HL-60 (cell line): ENCODE data around the gene MYO1B.

Experiments used
- DNase-seq, 2 experiments: peaks; one replicate each; pipeline ENCODE4 v3.0.0-alpha.2; 2010 to 2020; ENCODE audit warnings: low read depth in 1 of 2, low spot score in 1 of 2
- H3K27ac ChIP-seq: fragments of 250-450 bp; sonication (Bioruptor Pico); replicated peaks from 2 replicates; pipeline ENCODE4 v1.5.1; 2020; ENCODE audit warnings: mild to moderate bottlenecking, moderate library complexity
- H3K27me3 ChIP-seq: fragments of 250-450 bp; sonication (Bioruptor Pico); 2 replicates; pipeline ENCODE4 v1.5.1; 2021; ENCODE audit warnings: mild to moderate bottlenecking, moderate library complexity; ENCODE audit not compliant: insufficient read depth, poor library complexity, severe bottlenecking
- H3K4me3 ChIP-seq: replicated peaks from 2 replicates; pipeline ENCODE4 v1.5.1; 2011; ENCODE audit warnings: mild to moderate bottlenecking, control low read depth, low read length; ENCODE audit not compliant: insufficient read depth
- GABPA ChIP-seq: IDR thresholded peaks from 2 replicates; pipeline ENCODE4 v1.6.1; 2012; ENCODE audit warnings: low read depth
- POLR2AphosphoS5 ChIP-seq: IDR thresholded peaks from 2 replicates; pipeline ENCODE4 v1.6.1; 2012; ENCODE audit warnings: low read depth
- SPI1 ChIP-seq: IDR thresholded peaks from 2 replicates; pipeline ENCODE4 v1.6.1; 2012; ENCODE audit warnings: low read depth, mild to moderate bottlenecking, borderline replicate concordance
- TF ChIP-seq, protein P1 (sequence below): IDR thresholded peaks from 2 replicates; pipeline ENCODE4 v1.6.1; 2012; ENCODE audit warnings: low read depth; ENCODE audit not compliant: insufficient replicate concordance
- TF ChIP-seq, protein P2 (sequence below): IDR thresholded peaks from one replicate; pipeline ENCODE4 v1.5.1; 2011; ENCODE audit warnings: low read length, control low read depth, inconsistent platforms; ENCODE audit not compliant: insufficient read depth

The MYO1B gene

GRCh38 chr2:191302459-191303139, 57.4 kb downstream of the MYO1B start:
- peak in 1 of 2 experiments; percentile 5 for DNase-seq
- Histone ChIP-seq H3K4me3 (no peak overlapping the region), H3K27ac (no peak overlapping the region), H3K27me3 (no peaks in the 10 kb centered on the region)
- TF ChIP-seq POLR2AphosphoS5, result no peak
- no peak for TF ChIP-seq GABPA
- no peak for TF ChIP-seq SPI1
- TF ChIP-seq, protein P1, sequence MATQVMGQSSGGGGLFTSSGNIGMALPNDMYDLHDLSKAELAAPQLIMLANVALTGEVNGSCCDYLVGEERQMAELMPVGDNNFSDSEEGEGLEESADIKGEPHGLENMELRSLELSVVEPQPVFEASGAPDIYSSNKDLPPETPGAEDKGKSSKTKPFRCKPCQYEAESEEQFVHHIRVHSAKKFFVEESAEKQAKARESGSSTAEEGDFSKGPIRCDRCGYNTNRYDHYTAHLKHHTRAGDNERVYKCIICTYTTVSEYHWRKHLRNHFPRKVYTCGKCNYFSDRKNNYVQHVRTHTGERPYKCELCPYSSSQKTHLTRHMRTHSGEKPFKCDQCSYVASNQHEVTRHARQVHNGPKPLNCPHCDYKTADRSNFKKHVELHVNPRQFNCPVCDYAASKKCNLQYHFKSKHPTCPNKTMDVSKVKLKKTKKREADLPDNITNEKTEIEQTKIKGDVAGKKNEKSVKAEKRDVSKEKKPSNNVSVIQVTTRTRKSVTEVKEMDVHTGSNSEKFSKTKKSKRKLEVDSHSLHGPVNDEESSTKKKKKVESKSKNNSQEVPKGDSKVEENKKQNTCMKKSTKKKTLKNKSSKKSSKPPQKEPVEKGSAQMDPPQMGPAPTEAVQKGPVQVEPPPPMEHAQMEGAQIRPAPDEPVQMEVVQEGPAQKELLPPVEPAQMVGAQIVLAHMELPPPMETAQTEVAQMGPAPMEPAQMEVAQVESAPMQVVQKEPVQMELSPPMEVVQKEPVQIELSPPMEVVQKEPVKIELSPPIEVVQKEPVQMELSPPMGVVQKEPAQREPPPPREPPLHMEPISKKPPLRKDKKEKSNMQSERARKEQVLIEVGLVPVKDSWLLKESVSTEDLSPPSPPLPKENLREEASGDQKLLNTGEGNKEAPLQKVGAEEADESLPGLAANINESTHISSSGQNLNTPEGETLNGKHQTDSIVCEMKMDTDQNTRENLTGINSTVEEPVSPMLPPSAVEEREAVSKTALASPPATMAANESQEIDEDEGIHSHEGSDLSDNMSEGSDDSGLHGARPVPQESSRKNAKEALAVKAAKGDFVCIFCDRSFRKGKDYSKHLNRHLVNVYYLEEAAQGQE, result no peak
- TF ChIP-seq, protein P2, sequence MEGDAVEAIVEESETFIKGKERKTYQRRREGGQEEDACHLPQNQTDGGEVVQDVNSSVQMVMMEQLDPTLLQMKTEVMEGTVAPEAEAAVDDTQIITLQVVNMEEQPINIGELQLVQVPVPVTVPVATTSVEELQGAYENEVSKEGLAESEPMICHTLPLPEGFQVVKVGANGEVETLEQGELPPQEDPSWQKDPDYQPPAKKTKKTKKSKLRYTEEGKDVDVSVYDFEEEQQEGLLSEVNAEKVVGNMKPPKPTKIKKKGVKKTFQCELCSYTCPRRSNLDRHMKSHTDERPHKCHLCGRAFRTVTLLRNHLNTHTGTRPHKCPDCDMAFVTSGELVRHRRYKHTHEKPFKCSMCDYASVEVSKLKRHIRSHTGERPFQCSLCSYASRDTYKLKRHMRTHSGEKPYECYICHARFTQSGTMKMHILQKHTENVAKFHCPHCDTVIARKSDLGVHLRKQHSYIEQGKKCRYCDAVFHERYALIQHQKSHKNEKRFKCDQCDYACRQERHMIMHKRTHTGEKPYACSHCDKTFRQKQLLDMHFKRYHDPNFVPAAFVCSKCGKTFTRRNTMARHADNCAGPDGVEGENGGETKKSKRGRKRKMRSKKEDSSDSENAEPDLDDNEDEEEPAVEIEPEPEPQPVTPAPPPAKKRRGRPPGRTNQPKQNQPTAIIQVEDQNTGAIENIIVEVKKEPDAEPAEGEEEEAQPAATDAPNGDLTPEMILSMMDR, result no peak

GRCh38 chr2:191303140-191304005, 58.2 kb downstream of the MYO1B start:
- Histone ChIP-seq H3K27me3 (no peaks in the 10 kb centered on the region), H3K27ac (no peak overlapping the region), H3K4me3 (no peak overlapping the region)
- TF ChIP-seq GABPA (no peak), POLR2AphosphoS5 (no peak), SPI1 (no peak)
- TF ChIP-seq, protein P2, result no peak
- TF ChIP-seq, protein P1, result no peak
- no peak for DNase-seq

DNA sequence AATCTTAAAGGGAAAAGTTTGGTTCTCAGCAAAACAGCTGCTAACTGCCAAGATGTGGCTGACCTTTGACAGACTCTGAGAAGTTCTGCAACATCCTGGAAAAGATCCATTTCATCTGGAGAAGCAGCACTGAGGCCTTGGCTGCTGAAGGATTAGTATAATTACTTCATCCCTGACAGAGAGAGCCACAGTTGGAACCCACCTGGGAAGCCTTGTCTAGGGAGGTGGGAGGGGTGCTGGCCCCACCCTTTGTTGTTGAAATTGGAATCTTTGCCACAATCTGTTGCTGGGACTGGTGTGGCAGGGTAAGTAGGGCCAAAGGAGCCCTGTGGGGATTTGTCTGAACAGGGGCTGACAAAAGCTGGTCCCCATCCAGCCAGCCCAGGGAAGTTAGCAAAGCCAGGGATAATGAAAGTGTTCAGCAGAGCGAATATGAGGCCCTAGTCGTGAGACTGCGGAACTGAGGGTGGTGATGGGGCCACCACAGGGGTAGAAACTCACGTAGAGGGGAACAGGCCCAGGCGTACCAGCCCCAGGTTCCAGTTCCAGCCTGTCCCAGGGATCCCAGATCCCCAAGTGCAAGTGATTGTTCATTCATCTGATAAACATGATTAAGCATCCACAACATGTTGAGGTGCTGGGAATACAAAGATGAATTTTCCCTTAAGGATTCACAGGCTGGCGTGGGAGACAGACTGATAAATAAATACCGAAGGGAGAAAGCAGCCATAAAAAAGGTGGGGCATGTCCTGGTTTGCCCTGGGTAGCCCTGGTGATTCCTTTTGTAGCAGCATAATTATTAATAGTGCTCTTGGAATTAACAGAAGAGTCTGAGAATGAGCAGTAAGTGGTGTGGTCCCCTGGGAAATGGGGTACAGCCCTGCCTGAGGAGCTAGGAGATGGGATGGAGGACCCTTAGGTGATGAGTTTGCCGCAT, 60.0 kb downstream of the MYO1B start:
- Histone ChIP-seq H3K27ac (no peak overlapping the region), H3K4me3 (no peak overlapping the region), H3K27me3 (no peaks in the 10 kb centered on the region)
- TF ChIP-seq, protein P1, result no peak
- no peak for TF ChIP-seq GABPA
- TF ChIP-seq SPI1, result no peak
- no peak for TF ChIP-seq POLR2AphosphoS5
- TF ChIP-seq, protein P2, result no peak
- no peak for DNase-seq
